ENCODE data around the gene HAUS7.

Gene HAUS7

GRCh38 chrX:153410373-153410772 lies 60.0 kb downstream of the HAUS7 start:
- no peak for TF ChIP-seq CTCF (IDR thresholded peaks at IDR 0.05; ENCODE audit: borderline replicate concordance, insufficient read depth, low read depth, low read length)
- no peak overlapping the region for H3K4me3 ChIP-seq (ENCODE audit: low read depth, low read length)

GRCh38 chrX:153409414-153410101 lies 60.8 kb downstream of the HAUS7 start:
- no peak overlapping the region for H3K4me3 ChIP-seq (ENCODE audit: low read depth, low read length)
- TF ChIP-seq CTCF (IDR thresholded peaks at IDR 0.05; ENCODE audit: borderline replicate concordance, insufficient read depth, low read depth, low read length), result no peak

- H3K4me3 ChIP-seq (ENCODE audit: low read depth, low read length), result no peak overlapping the region
- TF ChIP-seq CTCF (IDR thresholded peaks at IDR 0.05; ENCODE audit: borderline replicate concordance, insufficient read depth, low read depth, low read length), result no peak
Measured at GRCh38 chrX:153408871-153409351, 61.5 kb downstream of the HAUS7 start.

GRCh38 chrX:153408221-153408721 lies 62.1 kb downstream of the HAUS7 start:
- no peak overlapping the region for H3K4me3 ChIP-seq (ENCODE audit: low read depth, low read length)
- no peak for TF ChIP-seq CTCF (IDR thresholded peaks at IDR 0.05; ENCODE audit: borderline replicate concordance, insufficient read depth, low read depth, low read length)

- TF ChIP-seq CTCF (IDR thresholded peaks at IDR 0.05; ENCODE audit: borderline replicate concordance, insufficient read depth, low read depth, low read length), result no peak
- H3K4me3 ChIP-seq (ENCODE audit: low read depth, low read length), result no peak overlapping the region
Measured at GRCh38 chrX:153407736-153408135, 62.6 kb downstream of the HAUS7 start.

- H3K4me3 ChIP-seq (ENCODE audit: low read depth, low read length), result no peak overlapping the region
- TF ChIP-seq CTCF (IDR thresholded peaks at IDR 0.05; ENCODE audit: borderline replicate concordance, insufficient read depth, low read depth, low read length), result no peak
Measured at GRCh38 chrX:153406903-153407302, 63.5 kb downstream of the HAUS7 start.

- TF ChIP-seq CTCF (IDR thresholded peaks at IDR 0.05; ENCODE audit: borderline replicate concordance, insufficient read depth, low read depth, low read length), result no peak
- H3K4me3 ChIP-seq (ENCODE audit: low read depth, low read length), result no peak overlapping the region
Measured at GRCh38 chrX:153406011-153406410, 64.4 kb downstream of the HAUS7 start.
